Adipocyte (in vitro differentiated cells): Measurements from ENCODE around the gene LIMD2.

Experiments
- DNase-seq: peaks from one replicate; pipeline ENCODE4 v3.0.0-alpha.2; 2015; ENCODE audit warnings: low read depth
- H3K27me3 ChIP-seq: replicated peaks from 2 replicates; pipeline ENCODE4 v1.7.0; 2013; ENCODE audit warnings: mild to moderate bottlenecking, low read length, moderate library complexity; ENCODE audit not compliant: control insufficient read depth, insufficient read depth
- H3K36me3 ChIP-seq: 2 replicates; pipeline ENCODE4 v1.7.0; 2013; ENCODE audit warnings: low read length, mild to moderate bottlenecking, moderate library complexity; ENCODE audit not compliant: control insufficient read depth, insufficient read depth, severe bottlenecking
- H3K4me1 ChIP-seq: 2 replicates; pipeline ENCODE4 v1.7.0; 2013; ENCODE audit warnings: mild to moderate bottlenecking, low read length, moderate library complexity; ENCODE audit not compliant: control insufficient read depth, insufficient read depth
- H3K4me3 ChIP-seq: 2 replicates; pipeline ENCODE4 v1.7.0; 2013; ENCODE audit warnings: mild to moderate bottlenecking, low read length, moderate library complexity
- H3K9ac ChIP-seq: 2 replicates; pipeline ENCODE4 v1.7.0; 2013; ENCODE audit warnings: mild to moderate bottlenecking, low read length, moderate library complexity
- H3K9me3 ChIP-seq: 2 replicates; pipeline ENCODE4 v1.7.0; 2013; ENCODE audit warnings: mild to moderate bottlenecking, low read length, moderate library complexity; ENCODE audit not compliant: control insufficient read depth

The LIMD2 gene

DNA sequence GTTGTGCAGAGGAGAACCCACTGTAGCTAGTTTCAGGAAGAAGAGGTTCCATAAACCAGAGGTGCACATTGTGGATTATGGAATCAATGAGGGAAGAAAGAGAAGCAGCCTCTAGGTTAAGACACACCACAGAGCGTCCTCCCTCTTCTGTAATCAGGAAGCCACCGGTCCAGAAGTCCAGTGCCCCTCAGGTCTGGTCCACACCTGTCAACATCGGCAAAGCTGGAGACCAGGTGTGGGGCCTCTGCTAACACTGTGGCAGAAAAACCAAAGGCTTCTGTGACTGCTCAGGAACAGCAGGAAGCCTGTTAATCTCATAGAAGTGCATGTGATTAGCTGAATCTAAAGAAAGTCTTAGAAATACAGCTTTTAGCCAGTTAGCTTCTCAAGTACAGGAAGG, 23.3 kb downstream of the LIMD2 start:
- Histone ChIP-seq H3K4me3 (peak overlapping the region; percentile 46), H3K27me3 (no peaks in the 10 kb centered on the region), H3K9me3 (no peaks in the 10 kb centered on the region), H3K9ac (peak overlapping the region; percentile 26), H3K36me3 (peaks cover 34% of the 10 kb centered on the region), H3K4me1 (peaks cover 21% of the 10 kb centered on the region)
- no peak for DNase-seq

DNA sequence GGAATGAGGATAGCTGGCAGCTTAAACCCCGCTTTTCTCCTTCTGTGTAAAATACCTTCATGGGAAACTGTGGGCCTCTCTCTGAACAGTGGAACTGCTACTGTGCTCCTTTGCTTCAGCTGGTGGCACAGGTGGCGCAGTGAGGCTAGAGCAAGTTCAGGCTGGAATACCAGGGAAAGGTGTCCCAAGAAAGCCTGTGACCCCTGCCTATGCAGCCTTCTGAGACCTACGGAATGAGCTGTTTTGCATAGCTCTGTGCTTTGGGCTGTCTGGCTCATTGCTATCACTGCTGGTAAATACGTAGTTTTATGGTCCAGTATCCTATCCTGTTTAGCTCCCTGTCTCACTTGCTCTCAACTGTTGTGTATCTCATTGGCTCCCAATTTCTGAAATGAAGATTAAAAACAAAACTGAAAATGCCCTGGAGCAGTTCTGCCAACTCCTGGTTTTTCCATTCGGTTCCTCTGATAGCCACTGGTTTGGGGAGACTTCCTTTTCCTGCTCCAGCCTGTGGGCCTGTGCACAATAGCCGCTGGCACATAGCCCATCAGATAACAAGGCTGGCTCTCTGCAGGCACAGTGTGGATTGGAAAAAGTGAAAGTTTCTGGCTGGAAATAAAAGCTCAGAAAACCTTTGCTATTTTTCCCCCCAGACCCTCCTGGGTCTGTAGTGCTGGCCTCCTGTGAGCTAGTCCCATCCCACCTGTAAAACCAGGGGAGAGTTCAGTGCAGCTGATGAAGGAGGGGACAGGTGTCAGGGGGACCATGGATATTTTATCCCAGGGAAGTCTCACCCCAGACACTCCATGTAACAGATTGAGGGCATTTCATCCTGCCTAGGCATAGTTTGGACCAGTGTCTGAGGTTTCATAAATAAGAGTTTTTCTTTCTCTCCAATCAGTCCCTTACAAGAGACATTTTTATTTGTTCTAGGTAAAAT, 24.0 kb downstream of the LIMD2 start:
- Histone ChIP-seq H3K36me3 (peaks cover 32% of the 10 kb centered on the region), H3K4me1 (peaks cover 21% of the 10 kb centered on the region), H3K9ac (peak overlapping the region; percentile 51), H3K9me3 (no peaks in the 10 kb centered on the region), H3K27me3 (no peaks in the 10 kb centered on the region), H3K4me3 (peak overlapping the region; percentile 46)
- DNase-seq: peak; percentile 91

DNA sequence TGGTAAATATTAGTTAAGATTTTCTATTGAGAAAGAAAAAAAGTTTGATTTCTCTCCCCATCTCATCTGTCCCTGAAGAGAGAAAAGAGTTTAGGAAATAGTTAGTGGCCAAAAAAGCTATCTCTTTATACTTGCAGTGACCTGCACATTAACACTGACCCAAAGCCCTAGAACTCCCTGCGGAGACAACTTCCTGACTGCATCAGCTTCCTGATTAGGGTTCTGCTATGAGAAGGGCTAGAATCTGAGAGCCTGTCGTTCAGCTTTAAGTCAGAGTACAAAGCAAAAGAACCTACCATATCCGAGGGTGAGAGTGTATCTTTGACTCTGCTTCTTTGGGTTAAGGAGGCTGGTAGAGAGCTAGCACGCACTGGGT, 24.7 kb downstream of the LIMD2 start:
- Histone ChIP-seq H3K36me3 (peaks cover 32% of the 10 kb centered on the region), H3K4me1 (peaks cover 21% of the 10 kb centered on the region), H3K9ac (peak overlapping the region; percentile 51), H3K4me3 (peak overlapping the region; percentile 30), H3K9me3 (no peaks in the 10 kb centered on the region), H3K27me3 (no peaks in the 10 kb centered on the region)
- no peak for DNase-seq

- no peak overlapping the region for H3K4me3 ChIP-seq
- DNase-seq: no peak
- H3K36me3 ChIP-seq: peaks cover 38% of the 10 kb centered on the region
Measured at GRCh38 chr17:63672856-63673255, 27.1 kb downstream of the LIMD2 start.

DNA sequence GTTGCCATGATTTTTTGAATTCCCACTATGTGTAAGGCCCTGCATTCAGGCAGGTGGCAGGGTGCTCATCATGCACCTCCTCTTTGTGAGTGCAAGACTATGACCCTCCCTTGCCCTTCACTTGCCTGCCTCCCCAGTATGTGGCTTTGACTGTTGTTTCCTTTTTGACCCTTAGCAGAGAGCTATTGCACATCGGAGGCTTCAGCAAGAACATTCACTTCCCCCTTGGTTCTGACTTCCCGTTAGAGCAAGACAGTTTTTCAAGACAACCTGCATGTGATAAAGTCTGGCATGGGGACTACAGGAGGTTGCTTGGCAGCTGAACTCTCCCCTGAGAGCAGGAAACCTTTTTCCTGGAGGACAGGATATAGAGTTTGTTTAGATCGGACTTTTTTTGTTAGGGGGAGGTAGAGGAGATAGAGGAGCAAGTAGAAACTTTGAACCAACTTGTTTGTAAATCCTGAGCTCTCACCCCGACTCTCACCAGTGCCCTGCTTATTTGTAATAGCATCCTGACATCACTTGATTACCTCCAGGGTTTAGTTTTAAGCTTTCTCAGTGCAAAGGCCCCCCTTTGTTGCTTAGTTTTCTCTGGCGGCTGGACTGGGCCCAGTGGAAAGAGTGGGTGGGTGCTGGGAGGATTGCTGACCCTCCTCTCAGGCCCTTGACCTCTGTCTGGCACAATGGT, 34.3 kb downstream of the LIMD2 start:
- Histone ChIP-seq H3K27me3 (no peaks in the 10 kb centered on the region), H3K4me1 (peaks cover 10% of the 10 kb centered on the region), H3K36me3 (peaks cover 63% of the 10 kb centered on the region), H3K9ac (no peak overlapping the region), H3K4me3 (no peak overlapping the region), H3K9me3 (no peaks in the 10 kb centered on the region)
- no peak for DNase-seq

More at GRCh38 chr17:63672856-63673255, 27.1 kb downstream of the LIMD2 start:
- Histone ChIP-seq H3K27me3 (no peaks in the 10 kb centered on the region), H3K9me3 (no peaks in the 10 kb centered on the region), H3K4me1 (peaks cover 21% of the 10 kb centered on the region), H3K9ac (no peak overlapping the region)

DNA sequence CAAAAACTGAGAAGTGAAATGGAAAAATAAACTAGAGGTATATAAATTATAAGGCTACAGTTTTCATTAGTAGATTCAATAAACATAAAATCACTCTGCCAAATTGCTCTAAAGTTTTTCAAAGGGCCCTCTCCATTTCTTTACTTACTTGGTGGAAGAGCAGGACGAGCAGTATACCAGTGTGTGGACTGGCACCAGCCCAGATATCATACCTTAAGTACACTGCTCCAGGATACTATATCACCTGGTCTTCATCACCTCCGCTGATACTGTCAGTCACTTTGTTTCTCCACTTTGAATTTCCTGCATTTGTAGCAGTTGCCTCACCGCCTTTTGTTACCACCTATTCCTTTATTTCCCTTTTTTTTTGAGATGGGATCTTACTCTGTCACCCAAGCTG, 40.1 kb downstream of the LIMD2 start:
- Histone ChIP-seq H3K4me3 (no peak overlapping the region), H3K27me3 (no peaks in the 10 kb centered on the region)

DNA sequence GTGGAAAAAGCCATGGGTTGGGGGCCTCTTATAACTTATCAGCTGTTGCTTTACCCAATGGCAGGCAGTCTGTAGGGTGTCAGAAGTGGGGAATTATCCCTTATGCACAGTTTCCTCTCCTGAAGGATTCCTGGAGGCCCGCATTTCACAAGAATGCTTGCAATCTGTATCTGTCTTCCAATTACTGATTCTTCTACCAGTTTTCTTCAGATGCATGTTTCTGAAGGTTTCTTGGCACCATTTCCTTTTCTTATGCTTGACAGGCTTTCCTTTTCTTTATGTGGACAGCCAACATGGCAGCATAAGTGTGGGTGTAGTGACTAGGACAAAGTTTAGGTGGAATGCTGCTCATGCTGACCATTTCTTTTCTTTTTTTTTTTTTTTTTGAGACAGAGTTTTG, 41.6 kb downstream of the LIMD2 start:
- H3K27me3 ChIP-seq: no peaks in the 10 kb centered on the region
- DNase-seq: no peak
- H3K36me3 ChIP-seq: peaks cover 51% of the 10 kb centered on the region
- H3K9ac ChIP-seq: no peak overlapping the region
- no peak overlapping the region for H3K4me3 ChIP-seq
- H3K4me1 ChIP-seq: peaks cover 6% of the 10 kb centered on the region
- no peaks in the 10 kb centered on the region for H3K9me3 ChIP-seq

More for the DNA sequence above, 40.1 kb downstream of the LIMD2 start:
- no peaks in the 10 kb centered on the region for H3K9me3 ChIP-seq
- H3K4me1 ChIP-seq: peaks cover 10% of the 10 kb centered on the region
- no peak for DNase-seq
- H3K9ac ChIP-seq: no peak overlapping the region
- H3K36me3 ChIP-seq: peaks cover 47% of the 10 kb centered on the region

DNA sequence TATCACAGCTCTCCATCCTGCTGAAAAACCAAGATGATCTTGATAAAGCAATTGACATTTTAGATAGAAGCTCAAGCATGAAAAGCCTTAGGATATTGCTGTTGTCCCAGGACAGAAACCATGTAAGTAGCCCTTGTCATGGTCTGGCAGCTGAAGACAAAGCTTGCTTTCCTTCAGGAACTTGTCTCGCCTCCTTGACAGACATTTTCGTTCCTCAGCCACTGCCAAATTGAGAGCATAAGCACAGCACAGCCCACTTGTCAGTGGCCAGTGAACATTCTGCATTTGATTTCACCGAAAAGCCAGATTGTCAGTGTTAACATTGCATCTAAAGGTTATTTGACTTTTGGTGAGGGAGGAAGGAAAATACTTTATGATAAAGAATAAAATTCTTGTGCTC, 42.1 kb downstream of the LIMD2 start:
- H3K9ac ChIP-seq: no peak overlapping the region
- H3K9me3 ChIP-seq: no peaks in the 10 kb centered on the region
- no peak overlapping the region for H3K4me3 ChIP-seq
- H3K27me3 ChIP-seq: no peaks in the 10 kb centered on the region
- H3K36me3 ChIP-seq: peaks cover 53% of the 10 kb centered on the region
- peaks cover 10% of the 10 kb centered on the region for H3K4me1 ChIP-seq
- no peak for DNase-seq

GRCh38 chr17:63653050-63653449, 46.9 kb downstream of the LIMD2 start:
- Histone ChIP-seq H3K27me3 (no peaks in the 10 kb centered on the region), H3K4me3 (no peak overlapping the region), H3K4me1 (peaks cover 7% of the 10 kb centered on the region), H3K9me3 (no peaks in the 10 kb centered on the region), H3K36me3 (peaks cover 45% of the 10 kb centered on the region), H3K9ac (no peak overlapping the region)
- DNase-seq: peak; percentile 15

DNA sequence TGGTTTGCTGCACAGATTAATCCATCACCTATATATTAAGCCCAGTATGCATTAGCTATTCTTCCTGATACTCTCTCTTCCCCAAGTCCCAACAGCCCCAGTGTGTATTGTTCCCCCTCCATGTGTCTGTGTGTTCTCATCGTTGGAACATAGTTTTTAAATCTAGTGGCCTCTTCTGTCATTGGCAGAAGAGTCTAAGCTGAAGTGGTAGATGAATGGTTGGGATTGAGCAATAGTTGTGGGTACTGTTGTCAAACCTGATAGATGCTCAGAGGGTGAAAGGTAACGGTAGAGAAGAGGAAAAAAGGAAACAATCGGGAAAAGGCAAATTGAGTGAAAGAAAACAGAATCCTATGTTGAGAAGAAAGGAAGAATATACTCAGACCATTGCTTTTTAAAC, 47.8 kb downstream of the LIMD2 start:
- no peaks in the 10 kb centered on the region for H3K27me3 ChIP-seq
- peaks cover 10% of the 10 kb centered on the region for H3K4me1 ChIP-seq
- no peak for DNase-seq
- H3K36me3 ChIP-seq: peaks cover 45% of the 10 kb centered on the region
- H3K9me3 ChIP-seq: no peaks in the 10 kb centered on the region
- H3K4me3 ChIP-seq: no peak overlapping the region
- H3K9ac ChIP-seq: no peak overlapping the region

DNA sequence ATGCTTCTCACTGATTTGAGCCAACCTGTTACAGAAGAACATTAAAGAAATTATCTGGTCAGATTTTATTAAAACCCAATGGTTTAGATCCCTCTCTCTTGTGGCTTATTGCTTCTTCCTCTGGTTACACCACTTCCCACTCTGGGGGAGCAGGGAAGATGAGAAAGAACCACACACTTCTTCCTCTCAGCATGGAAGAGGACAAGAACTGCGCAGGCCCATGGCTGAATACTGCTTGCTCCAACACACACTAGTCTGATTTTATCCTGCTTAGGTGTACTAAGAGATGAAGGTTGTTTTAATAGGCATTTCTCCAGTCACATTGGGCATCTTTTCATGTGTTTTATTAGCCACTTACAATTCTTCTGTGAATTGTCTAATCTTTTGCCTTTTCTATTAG, 50.1 kb downstream of the LIMD2 start:
- H3K27me3 ChIP-seq: no peaks in the 10 kb centered on the region
- DNase-seq: no peak
- no peak overlapping the region for H3K9ac ChIP-seq
- H3K4me1 ChIP-seq: peaks cover 10% of the 10 kb centered on the region
- no peak overlapping the region for H3K4me3 ChIP-seq
- H3K9me3 ChIP-seq: no peaks in the 10 kb centered on the region
- H3K36me3 ChIP-seq: peaks cover 54% of the 10 kb centered on the region
